Colonic mucosa (tissue), 4 donors: ENCODE results near the gene TSPAN12. TPM values are rescaled to one million over a fixed set of nuclear protein-coding genes. Genes with fewer than 3 reads are reported as not detected.
"Not testable (repeated sequence)": the region's sequence is repeated elsewhere in the genome, so short reads cannot be mapped to it uniquely, and the experiment has no call there.

Experiments used
- DNase-seq: peaks from one replicate; pipeline ENCODE4 v3.0.0-alpha.2; 2020
- H3K27ac ChIP-seq: fragments of 200-600 bp; one replicate; pipeline ENCODE4 v1.8.0; 2021
- H3K27me3 ChIP-seq: fragments of 200-600 bp; one replicate; pipeline ENCODE4 v1.8.0; 2021
- H3K36me3 ChIP-seq: fragments of 200-600 bp; one replicate; pipeline ENCODE4 v1.8.0; 2021
- H3K4me1 ChIP-seq: fragments of 200-600 bp; one replicate; pipeline ENCODE4 v1.8.0; 2021; ENCODE audit warnings: mild to moderate bottlenecking
- H3K4me3 ChIP-seq: fragments of 200-600 bp; one replicate; pipeline ENCODE4 v1.8.0; 2021
- H3K9ac ChIP-seq, 2 donors: one replicate each; pipeline ENCODE4 v1.7.0; 2013; ENCODE audit warnings: control low read depth in 2 of 2, low read depth in 2 of 2, low read length in 2 of 2
- H3K9me3 ChIP-seq: fragments of 200-600 bp; one replicate; pipeline ENCODE4 v1.8.0; 2021
- intact Hi-C: fragments of 100-400 bp; cut with DNase I; formaldehyde crosslinking; loops from one replicate; pipeline ENCODE4 v1.14.1; 2022
- total RNA-seq, 2 donors: library from RNA; stranded (reverse); fragmentation: NEBNext Ultra II Directional in 1 of 2; extraction: Animal tissue kit (Norgen Biotek cat#: 25700) in 1 of 2; gene quantifications; one replicate each; pipeline ENCODE4 v1.2.1, GENCODE V29; 2021
- TF ChIP-seq, protein P1 (sequence below): fragments of 200-600 bp; IDR thresholded peaks from one replicate; pipeline ENCODE4 v1.8.0; 2022; ENCODE audit warnings: antibody characterized with exemption, mild to moderate bottlenecking
- donor health status: healthy.
- donor health status: DM: no; HTN: no; CAD: no.
- donor health status: DM: no; HTN: no; CAD: no.

The TSPAN12 gene, protein sequence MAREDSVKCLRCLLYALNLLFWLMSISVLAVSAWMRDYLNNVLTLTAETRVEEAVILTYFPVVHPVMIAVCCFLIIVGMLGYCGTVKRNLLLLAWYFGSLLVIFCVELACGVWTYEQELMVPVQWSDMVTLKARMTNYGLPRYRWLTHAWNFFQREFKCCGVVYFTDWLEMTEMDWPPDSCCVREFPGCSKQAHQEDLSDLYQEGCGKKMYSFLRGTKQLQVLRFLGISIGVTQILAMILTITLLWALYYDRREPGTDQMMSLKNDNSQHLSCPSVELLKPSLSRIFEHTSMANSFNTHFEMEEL
- total RNA-seq = 10 to 100 TPM; 22.0 to 38.7 TPM

DNA sequence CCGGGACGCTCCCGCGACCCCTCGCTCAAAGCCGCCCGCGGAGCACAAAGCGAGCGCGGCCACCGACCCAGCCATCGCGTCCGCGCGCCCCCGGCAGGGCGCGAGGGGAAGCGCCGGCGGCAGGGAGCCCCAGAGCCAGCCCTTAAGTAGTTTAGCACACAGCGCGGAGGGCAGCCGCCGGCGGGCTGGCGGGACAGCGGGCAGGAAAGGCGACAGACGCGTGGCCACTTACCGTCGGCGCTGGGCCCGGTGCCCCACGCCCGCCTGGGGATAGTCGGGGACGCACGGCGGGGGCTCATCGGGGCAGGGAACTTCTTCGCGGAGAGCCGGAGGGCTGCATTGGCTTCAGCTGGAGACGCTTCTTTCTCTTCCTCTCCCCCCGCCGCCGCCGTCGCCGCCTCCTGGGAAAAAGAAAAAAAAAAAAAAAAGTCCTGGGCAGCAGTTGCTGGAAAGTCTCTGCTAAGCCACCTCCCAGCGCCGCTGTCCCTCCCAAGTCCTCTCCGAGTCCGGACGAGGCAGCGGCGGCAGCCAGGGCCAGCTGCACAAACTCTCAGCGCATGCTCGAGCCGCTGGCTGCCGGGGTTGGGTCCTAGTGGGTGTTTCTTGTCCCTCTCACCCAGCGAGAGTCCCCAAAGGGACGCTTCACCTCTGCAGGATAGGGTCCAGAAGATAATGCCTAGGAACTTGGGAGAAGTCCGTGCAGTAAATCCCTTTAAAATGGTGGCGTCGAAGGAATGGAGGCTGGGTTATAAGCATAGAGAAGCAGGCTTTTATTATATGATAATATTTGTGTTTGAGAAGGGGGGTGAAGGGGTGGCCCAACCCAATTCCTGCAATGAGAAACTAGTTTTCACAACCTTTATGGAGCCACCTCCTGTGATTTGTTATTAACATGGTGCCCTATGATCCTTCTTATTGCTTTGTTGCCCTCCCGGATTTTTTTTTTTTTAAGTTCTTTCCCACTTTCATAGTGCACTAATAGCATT, at the start of gene TSPAN12:
Gene TSPAN12, minus strand, starts transcription at position 557 of the 986 bp plus-strand sequence. CDS start 1,381 bp downstream, outside the sequence.
- intact Hi-C loops = loop anchor here (5.0 kb wide), 1 partner anchor 51 kb away; no protein-coding TSS in a partner anchor
- TF ChIP-seq, protein P1, sequence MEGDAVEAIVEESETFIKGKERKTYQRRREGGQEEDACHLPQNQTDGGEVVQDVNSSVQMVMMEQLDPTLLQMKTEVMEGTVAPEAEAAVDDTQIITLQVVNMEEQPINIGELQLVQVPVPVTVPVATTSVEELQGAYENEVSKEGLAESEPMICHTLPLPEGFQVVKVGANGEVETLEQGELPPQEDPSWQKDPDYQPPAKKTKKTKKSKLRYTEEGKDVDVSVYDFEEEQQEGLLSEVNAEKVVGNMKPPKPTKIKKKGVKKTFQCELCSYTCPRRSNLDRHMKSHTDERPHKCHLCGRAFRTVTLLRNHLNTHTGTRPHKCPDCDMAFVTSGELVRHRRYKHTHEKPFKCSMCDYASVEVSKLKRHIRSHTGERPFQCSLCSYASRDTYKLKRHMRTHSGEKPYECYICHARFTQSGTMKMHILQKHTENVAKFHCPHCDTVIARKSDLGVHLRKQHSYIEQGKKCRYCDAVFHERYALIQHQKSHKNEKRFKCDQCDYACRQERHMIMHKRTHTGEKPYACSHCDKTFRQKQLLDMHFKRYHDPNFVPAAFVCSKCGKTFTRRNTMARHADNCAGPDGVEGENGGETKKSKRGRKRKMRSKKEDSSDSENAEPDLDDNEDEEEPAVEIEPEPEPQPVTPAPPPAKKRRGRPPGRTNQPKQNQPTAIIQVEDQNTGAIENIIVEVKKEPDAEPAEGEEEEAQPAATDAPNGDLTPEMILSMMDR = peak; percentile 65
- peak; percentile 83 for DNase-seq
- Histone ChIP-seq H3K4me1 (peaks cover 4% of the 10 kb centered on the region), H3K9ac (peak within 1 kb of the TSS; percentile 82 to 86), H3K36me3 (no peaks in the 10 kb centered on the region), H3K27me3 (no peaks in the 10 kb centered on the region), H3K27ac (peak within 1 kb of the TSS; percentile 88), H3K4me3 (peak within 1 kb of the TSS; percentile 58), H3K9me3 (no peaks in the 10 kb centered on the region)

DNA sequence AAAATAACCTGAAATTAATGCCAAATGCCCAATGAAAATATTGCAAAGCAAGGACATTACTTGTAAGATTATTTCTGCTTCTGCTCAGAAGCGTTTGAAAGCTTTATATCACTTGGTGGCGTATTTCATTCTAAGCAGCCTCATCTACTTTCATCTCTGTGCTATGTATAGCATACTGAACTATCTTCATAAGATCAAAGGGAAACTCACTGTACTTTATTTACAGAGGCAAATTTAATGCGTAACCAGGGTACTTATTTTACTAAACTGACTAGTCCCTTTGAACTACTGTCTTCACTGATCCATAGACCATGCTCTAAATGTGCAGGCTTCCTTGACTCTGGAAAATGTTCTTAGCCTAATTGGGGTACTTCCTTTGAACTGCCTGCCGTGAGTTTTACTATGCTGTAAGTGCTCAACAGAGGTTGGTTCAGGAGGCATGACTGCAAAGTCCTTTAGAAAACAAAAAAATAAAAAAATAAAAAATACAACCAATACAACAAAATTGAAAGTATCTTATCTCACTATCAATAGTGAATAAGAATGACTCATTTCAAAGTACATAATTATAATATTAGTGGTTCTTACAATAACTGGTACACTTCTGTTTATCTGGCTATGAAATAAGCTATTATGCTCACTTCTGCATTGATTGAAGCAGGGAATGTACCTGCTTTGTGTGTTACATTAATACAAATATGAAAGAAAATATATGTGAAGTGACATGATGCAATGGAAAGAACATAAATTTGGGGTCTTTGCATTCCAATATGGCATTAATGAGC, 41.0 kb upstream of the TSPAN12 start:
- no peak overlapping the region for H3K9ac ChIP-seq
- no peaks in the 10 kb centered on the region for H3K36me3 ChIP-seq
- H3K9me3 ChIP-seq = no peaks in the 10 kb centered on the region
- intact Hi-C loops = no loop called here
- H3K4me3 ChIP-seq = no peak overlapping the region
- TF ChIP-seq, protein P1 = no peak
- DNase-seq = no peak
- no peaks in the 10 kb centered on the region for H3K27me3 ChIP-seq
- H3K27ac ChIP-seq = no peak overlapping the region
- no peaks in the 10 kb centered on the region for H3K4me1 ChIP-seq

DNA sequence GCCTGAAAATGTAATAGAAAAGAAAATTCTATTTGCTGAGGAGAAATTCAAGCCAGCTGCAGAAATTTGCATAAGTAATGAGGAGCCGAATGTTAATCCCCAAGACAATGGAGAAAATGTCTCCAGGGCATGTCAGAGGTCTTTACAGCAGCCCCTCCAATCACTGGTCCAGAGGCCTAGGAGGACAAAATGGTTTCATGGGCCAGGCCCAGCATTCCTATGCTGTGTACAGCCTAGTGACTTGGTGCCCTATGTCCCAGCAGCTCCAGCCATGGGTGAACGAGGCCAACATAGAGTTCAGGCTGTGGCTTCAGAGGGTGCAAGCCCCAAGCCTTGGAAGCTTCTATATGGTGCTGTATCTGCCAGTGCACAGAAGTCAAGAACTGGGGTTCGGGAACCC, 37.3 kb upstream of the TSPAN12 start:
- H3K4me1 ChIP-seq, H3K9ac ChIP-seq, H3K4me3 ChIP-seq, intact Hi-C loops, DNase-seq, H3K36me3 ChIP-seq, H3K27ac ChIP-seq, H3K27me3 ChIP-seq, H3K9me3 ChIP-seq: not testable (repeated sequence)

DNA sequence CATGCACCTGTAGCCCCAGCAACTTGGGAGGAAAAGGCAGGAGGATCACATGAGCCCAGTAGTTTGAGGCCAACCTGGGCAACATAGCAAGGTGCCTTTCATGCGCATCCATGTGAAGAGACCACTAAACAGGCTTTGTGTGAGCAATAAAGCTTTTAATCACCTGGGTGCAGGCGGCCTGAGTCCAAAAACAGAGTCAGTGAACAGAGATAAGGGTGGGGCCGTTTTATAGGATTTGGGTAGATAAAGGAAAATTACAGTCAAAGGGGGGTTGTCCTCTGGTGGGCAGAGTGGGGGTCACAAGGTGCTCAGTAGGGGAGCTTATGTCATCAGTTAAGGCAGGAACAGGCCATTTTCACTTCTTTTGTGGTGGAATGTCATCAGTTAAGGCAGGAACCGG, 27.7 kb upstream of the TSPAN12 start:
- H3K4me3 ChIP-seq, intact Hi-C loops, H3K4me1 ChIP-seq, H3K9me3 ChIP-seq, H3K36me3 ChIP-seq, H3K27me3 ChIP-seq, H3K27ac ChIP-seq, H3K9ac ChIP-seq, DNase-seq: not testable (repeated sequence)

DNA sequence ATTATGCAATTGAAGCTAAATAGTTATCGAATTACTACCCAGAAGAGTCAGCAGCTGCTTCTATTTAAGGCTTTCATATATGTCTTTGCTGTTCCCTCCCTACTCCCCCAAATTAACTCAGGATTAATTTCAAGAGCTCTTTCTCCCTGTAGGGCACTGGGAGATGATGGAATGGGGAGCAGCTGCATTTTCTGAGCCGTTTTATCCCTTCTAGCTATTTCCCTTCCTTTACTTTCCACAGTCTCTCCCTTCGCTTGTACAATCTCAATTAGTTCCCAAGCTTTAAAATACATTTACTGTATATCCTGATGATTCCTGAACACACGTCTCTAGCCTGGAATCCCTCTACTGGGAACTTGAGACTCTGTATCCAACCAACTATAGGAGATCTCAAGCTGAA, 19.8 kb upstream of the TSPAN12 start:
- Histone ChIP-seq H3K27ac (no peak overlapping the region), H3K4me3 (no peak overlapping the region), H3K4me1 (no peaks in the 10 kb centered on the region), H3K27me3 (no peaks in the 10 kb centered on the region), H3K9me3 (no peaks in the 10 kb centered on the region), H3K36me3 (no peaks in the 10 kb centered on the region), H3K9ac (no peak overlapping the region)
- intact Hi-C loops = no loop called here
- DNase-seq = no peak
- TF ChIP-seq, protein P1 = no peak

DNA sequence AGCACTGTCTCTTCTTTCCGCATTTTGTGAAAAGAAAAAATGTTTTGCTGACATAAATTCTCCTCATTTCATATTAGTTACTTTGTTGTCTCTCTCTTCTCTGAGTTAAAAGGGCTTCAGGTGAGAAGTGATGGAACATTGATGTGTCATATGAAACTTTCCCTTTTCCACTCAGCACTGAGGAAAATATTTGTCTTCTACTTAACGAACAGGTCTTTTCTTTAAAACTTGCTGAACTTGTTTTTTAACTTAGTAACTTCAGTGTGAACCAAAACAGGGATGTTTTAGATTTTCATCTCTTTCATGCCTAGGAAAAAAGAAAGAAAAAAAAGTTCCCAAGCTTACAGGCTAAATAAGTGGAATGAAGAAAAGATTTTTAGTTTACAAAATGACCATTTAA, 19.0 kb upstream of the TSPAN12 start:
- TF ChIP-seq, protein P1 = no peak
- H3K9me3 ChIP-seq = no peaks in the 10 kb centered on the region
- no peaks in the 10 kb centered on the region for H3K4me1 ChIP-seq
- H3K27me3 ChIP-seq = no peaks in the 10 kb centered on the region
- H3K36me3 ChIP-seq = no peaks in the 10 kb centered on the region
- no peak overlapping the region for H3K4me3 ChIP-seq
- intact Hi-C loops = no loop called here
- H3K27ac ChIP-seq = no peak overlapping the region
- H3K9ac ChIP-seq = no peak overlapping the region
- no peak for DNase-seq
